Measurements from ENCODE around the gene THAP12. TPM values are rescaled to one million over a fixed set of nuclear protein-coding genes. Genes with fewer than 3 reads are reported as not detected.

Gene THAP12
- total RNA-seq, 6 experiments from 2014 or later, result 32.7 to 42.2 (median 36.3) TPM

DNA sequence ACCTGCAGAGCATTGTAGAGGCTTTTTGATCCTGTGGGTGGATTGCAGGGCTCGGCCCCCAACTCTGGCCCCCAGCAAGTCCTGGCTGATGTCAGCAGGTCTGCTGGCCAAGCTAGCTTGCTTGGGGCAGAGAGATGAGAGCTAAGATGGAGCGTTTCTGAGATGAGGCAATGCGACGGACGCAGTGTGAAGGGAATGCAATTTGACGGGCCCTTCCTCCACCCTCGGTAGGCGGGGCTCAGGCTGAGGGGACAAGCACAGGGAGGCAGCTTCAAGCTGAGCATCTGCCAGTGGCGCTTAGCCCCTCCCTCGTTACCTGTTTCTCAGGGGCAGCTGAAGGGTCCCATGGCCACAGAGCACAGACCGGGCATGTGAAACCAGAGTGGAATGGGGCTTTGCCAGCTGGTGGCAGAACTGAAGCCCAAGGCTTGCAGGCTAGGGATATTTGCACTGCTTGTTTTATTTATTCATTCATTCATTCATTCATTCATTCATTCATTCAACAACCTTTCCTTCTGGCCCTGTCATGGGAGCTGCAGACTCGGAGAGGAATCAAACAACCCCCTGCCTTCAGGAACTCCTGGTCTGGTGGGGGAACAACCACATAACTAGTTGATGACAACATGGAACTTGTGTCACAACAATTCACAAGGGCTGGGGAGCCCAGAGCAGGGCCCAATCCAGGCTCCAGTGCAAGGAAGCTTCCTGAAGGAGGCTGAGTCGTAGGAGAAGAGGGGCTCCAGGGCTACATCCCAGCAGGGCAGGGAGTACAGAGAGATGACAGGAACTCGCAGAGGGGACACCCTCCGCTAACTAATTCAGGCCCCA, 66.8 kb downstream of the THAP12 start:
- H3K36me3 Mint-ChIP-seq (ENCODE audit: low read depth), result no peaks in the 10 kb centered on the region
- H3K27ac Mint-ChIP-seq, result no peak overlapping the region
- H3K4me1 Mint-ChIP-seq (ENCODE audit: low read depth), result peaks cover 16% of the 10 kb centered on the region; the same call in 1 of the 2 replicates
- H3K4me3 Mint-ChIP-seq, result no peak overlapping the region
- H3K27me3 Mint-ChIP-seq (ENCODE audit: insufficient read depth), result peaks cover 36% of the 10 kb centered on the region
- no peak for DNase-seq
- no peaks in the 10 kb centered on the region for H3K9me3 Mint-ChIP-seq
- TF ChIP-seq, protein P1, sequence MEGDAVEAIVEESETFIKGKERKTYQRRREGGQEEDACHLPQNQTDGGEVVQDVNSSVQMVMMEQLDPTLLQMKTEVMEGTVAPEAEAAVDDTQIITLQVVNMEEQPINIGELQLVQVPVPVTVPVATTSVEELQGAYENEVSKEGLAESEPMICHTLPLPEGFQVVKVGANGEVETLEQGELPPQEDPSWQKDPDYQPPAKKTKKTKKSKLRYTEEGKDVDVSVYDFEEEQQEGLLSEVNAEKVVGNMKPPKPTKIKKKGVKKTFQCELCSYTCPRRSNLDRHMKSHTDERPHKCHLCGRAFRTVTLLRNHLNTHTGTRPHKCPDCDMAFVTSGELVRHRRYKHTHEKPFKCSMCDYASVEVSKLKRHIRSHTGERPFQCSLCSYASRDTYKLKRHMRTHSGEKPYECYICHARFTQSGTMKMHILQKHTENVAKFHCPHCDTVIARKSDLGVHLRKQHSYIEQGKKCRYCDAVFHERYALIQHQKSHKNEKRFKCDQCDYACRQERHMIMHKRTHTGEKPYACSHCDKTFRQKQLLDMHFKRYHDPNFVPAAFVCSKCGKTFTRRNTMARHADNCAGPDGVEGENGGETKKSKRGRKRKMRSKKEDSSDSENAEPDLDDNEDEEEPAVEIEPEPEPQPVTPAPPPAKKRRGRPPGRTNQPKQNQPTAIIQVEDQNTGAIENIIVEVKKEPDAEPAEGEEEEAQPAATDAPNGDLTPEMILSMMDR (IDR thresholded peaks at IDR 0.05), result no peak

- Mint-ChIP-seq H3K4me3 (no peak overlapping the region), H3K36me3 (ENCODE audit: low read depth) (no peaks in the 10 kb centered on the region), H3K27ac (no peak overlapping the region), H3K4me1 (ENCODE audit: low read depth) (peaks cover 16% of the 10 kb centered on the region; the same call in 1 of the 2 replicates), H3K27me3 (ENCODE audit: insufficient read depth) (peaks cover 33% of the 10 kb centered on the region), H3K9me3 (no peaks in the 10 kb centered on the region)
- DNase-seq, result no peak
- TF ChIP-seq, protein P1 (IDR thresholded peaks at IDR 0.05), result no peak
Measured at GRCh38 chr11:76313271-76313670, 67.7 kb downstream of the THAP12 start.

- no peak for DNase-seq
- H3K4me3 Mint-ChIP-seq, result no peak overlapping the region
- peaks cover 32% of the 10 kb centered on the region for H3K27me3 Mint-ChIP-seq (ENCODE audit: insufficient read depth)
Measured at GRCh38 chr11:76310832-76311595, 69.9 kb downstream of the THAP12 start.

DNA sequence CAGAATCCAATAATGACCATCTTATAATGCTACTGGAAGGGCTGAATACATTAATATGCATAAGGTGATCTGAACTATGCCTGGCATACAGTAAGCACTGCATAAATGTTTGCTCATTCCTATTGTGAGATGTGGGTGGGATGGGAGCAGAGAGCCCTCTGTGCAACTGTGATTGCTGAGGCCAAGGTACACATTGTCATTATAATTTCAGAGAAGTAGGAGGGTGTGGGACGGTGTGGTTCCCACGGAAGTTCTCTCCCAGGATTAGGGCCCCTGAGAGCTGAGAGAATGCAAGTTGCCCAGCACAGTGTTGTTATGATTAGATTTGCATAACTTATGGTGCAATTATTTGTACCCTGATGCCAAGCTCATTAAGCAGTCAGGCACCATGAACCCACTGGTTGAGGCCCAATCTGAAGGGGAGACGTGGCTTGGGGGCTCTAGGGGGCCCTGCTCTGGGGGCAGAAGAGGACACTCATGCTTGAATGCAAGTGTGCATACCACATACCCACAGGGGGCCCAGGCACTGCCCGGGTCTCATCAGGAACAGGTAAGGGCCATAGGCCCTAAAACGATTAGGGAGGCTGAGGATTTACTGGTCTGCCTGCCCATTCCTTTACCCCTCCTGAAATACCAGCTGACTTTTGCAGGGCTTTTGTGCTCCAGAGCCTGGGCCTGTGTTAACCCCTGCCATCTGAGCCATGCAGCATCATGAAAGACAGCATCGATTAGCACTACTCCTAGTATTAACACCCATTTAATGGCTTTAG, 72.8 kb downstream of the THAP12 start:
- H3K9me3 Mint-ChIP-seq, result no peaks in the 10 kb centered on the region
- DNase-seq, result no peak
- TF ChIP-seq, protein P1 (IDR thresholded peaks at IDR 0.05), result no peak
- no peaks in the 10 kb centered on the region for H3K36me3 Mint-ChIP-seq (ENCODE audit: low read depth)
- H3K27me3 Mint-ChIP-seq (ENCODE audit: insufficient read depth), result peaks cover 30% of the 10 kb centered on the region
- H3K4me1 Mint-ChIP-seq (ENCODE audit: low read depth), result no peaks in the 10 kb centered on the region
- no peak overlapping the region for H3K27ac Mint-ChIP-seq
- H3K4me3 Mint-ChIP-seq, result no peak overlapping the region

More at GRCh38 chr11:76310832-76311595, 69.9 kb downstream of the THAP12 start:
- Mint-ChIP-seq H3K9me3 (no peaks in the 10 kb centered on the region), H3K4me1 (ENCODE audit: low read depth) (peaks cover 16% of the 10 kb centered on the region; the same call in 1 of the 2 replicates), H3K36me3 (ENCODE audit: low read depth) (no peaks in the 10 kb centered on the region), H3K27ac (no peak overlapping the region)
- TF ChIP-seq, protein P1 (IDR thresholded peaks at IDR 0.05), result no peak

GRCh38 chr11:76307396-76307795, 73.5 kb downstream of the THAP12 start:
- no peak overlapping the region for H3K27ac Mint-ChIP-seq
- no peak overlapping the region for H3K4me3 Mint-ChIP-seq
- H3K36me3 Mint-ChIP-seq (ENCODE audit: low read depth), result no peaks in the 10 kb centered on the region
- TF ChIP-seq, protein P1 (IDR thresholded peaks at IDR 0.05), result no peak
- DNase-seq, result no peak
- no peaks in the 10 kb centered on the region for H3K4me1 Mint-ChIP-seq (ENCODE audit: low read depth)
- peaks cover 28% of the 10 kb centered on the region for H3K27me3 Mint-ChIP-seq (ENCODE audit: insufficient read depth)
- H3K9me3 Mint-ChIP-seq, result no peaks in the 10 kb centered on the region

All from HFFc6 (cell line).